GM12878 (cell line): ENCODE data around the gene SPINT1. TPM values are rescaled to one million over a fixed set of nuclear protein-coding genes. Genes with fewer than 3 reads are reported as not detected.

ENCODE experiments used
- ATF3 ChIP-seq: IDR thresholded peaks from 2 replicates; pipeline ENCODE4 v1.6.1; 2011; ENCODE audit warnings: low read depth, mild to moderate bottlenecking, low read length, moderate library complexity, borderline replicate concordance; ENCODE audit errors: extremely low read depth
- BACH1 ChIP-seq: fragments of 450-650 bp; IDR thresholded peaks from 2 replicates; pipeline ENCODE4 v1.6.1; 2017; ENCODE audit warnings: mild to moderate bottlenecking, borderline replicate concordance
- CHD1 ChIP-seq: IDR thresholded peaks from 2 replicates; pipeline ENCODE4 v1.6.1; 2012; ENCODE audit warnings: low read depth, low read length, improper control_type of control experiment
- HCFC1 ChIP-seq: fragments of 150-350 bp; IDR thresholded peaks from 2 replicates; pipeline ENCODE4 v1.6.1; 2014; ENCODE audit warnings: low read length
- HDAC2 ChIP-seq: fragments of 200-600 bp; sonication (generic); IDR thresholded peaks from 2 replicates; pipeline ENCODE4 v1.6.1; 2017
- MYC ChIP-seq: IDR thresholded peaks from 2 replicates; pipeline ENCODE4 v1.6.1; 2011; ENCODE audit warnings: mild to moderate bottlenecking, low read length, moderate library complexity, inconsistent platforms; ENCODE audit not compliant: insufficient read depth, insufficient replicate concordance, insufficient read length, severe bottlenecking
- NFXL1 ChIP-seq: fragments of 450-650 bp; IDR thresholded peaks from 2 replicates; pipeline ENCODE4 v1.6.1; 2017; ENCODE audit warnings: antibody characterized with exemption, mild to moderate bottlenecking, borderline replicate concordance
- RELA ChIP-seq: fragments of 450-650 bp; IDR thresholded peaks from 2 replicates; pipeline ENCODE4 v1.8.0; 2014; ENCODE audit warnings: borderline replicate concordance; ENCODE audit not compliant: partially characterized antibody
- RFX5 ChIP-seq: IDR thresholded peaks from 2 replicates; pipeline ENCODE4 v1.6.1; 2011; ENCODE audit warnings: low read depth, low read length, improper control_type of control experiment
- SKIL ChIP-seq: fragments of 450-650 bp; IDR thresholded peaks from 2 replicates; pipeline ENCODE4 v1.6.1; 2017; ENCODE audit warnings: mild to moderate bottlenecking, low read depth, inconsistent platforms; ENCODE audit not compliant: poor library complexity, severe bottlenecking
- SMARCA5 ChIP-seq: fragments of 450-650 bp; IDR thresholded peaks from 2 replicates; pipeline ENCODE4 v1.6.1; 2017; ENCODE audit warnings: mild to moderate bottlenecking
- SP1 ChIP-seq: IDR thresholded peaks from one replicate; pipeline ENCODE4 v1.6.1; 2011; ENCODE audit warnings: low read depth, low read length
- TBL1XR1 ChIP-seq: IDR thresholded peaks from 2 replicates; pipeline ENCODE4 v1.6.1; 2012; ENCODE audit warnings: low read depth, low read length, improper control_type of control experiment
- TCF12 ChIP-seq: IDR thresholded peaks from 2 replicates; pipeline ENCODE4 v1.6.1; 2011; ENCODE audit warnings: low read depth, mild to moderate bottlenecking, low read length
- polyA plus RNA-seq, 11 experiments: library from polyadenylated mRNA; depleted of rRNA in 4 of 11; unstranded in 6 of 11; stranded (reverse) in 5 of 11; fragments of >200 nt; fragmentation: Nextera tagmentation in 4 of 11; fragmentation: Illumina TruSeq in 1 of 11; extraction: Ambion mirVana in 4 of 11; extraction: Trizol in 1 of 11; gene quantifications; 1 replicate in 1 of 11; 2 replicates in 10 of 11; pipeline versions ENCODE4 v1.2.1 to v1.2.3, GENCODE V29; 2011 to 2016; ENCODE audit warnings: inconsistent platforms in 2 of 11, missing spikeins in 2 of 11, low read depth in 1 of 11
- total RNA-seq, 4 experiments: library from RNA; depleted of rRNA in 3 of 4; stranded (reverse); fragments of >200 nt in 3 of 4; fragmentation: Illumina TruSeq in 1 of 4; extraction: Trizol in 1 of 4; gene quantifications; 2 replicates each; pipeline versions ENCODE4 v1.2.1 to v1.2.3, GENCODE V29; 2013 to 2021
- TF ChIP-seq, protein P1 (sequence below), 3 experiments: IDR thresholded peaks in 2 of 3; conservative IDR thresholded peaks in 1 of 3; 2 replicates each; pipeline ENCODE4 v1.5.1; 2011; ENCODE audit warnings: low read depth in 3 of 3, low read length in 3 of 3, mild to moderate bottlenecking in 3 of 3, control low read depth in 2 of 3, moderate library complexity in 2 of 3, inconsistent platforms in 1 of 3, mixed read lengths in 1 of 3; ENCODE audit not compliant: control insufficient read depth in 2 of 3, insufficient read depth in 1 of 3; ENCODE audit errors: extremely low read depth in 1 of 3
- TF ChIP-seq, protein P2 (sequence below): fragments of 150-350 bp; IDR thresholded peaks from 2 replicates; pipeline ENCODE4 v1.6.1; 2016; ENCODE audit warnings: low read depth, low read length
- TF ChIP-seq, protein P3 (sequence below): fragments of 450-650 bp; IDR thresholded peaks from 2 replicates; pipeline ENCODE4 v1.6.1; 2017; ENCODE audit warnings: mild to moderate bottlenecking, moderate library complexity

Gene SPINT1
- total and polyA plus RNA-seq, 10 of the 15 experiments (the other 5 are each of a cell fraction or from before 2014, with no cell fraction given), result 3.5 to 28.6 (median 10.2) TPM

DNA sequence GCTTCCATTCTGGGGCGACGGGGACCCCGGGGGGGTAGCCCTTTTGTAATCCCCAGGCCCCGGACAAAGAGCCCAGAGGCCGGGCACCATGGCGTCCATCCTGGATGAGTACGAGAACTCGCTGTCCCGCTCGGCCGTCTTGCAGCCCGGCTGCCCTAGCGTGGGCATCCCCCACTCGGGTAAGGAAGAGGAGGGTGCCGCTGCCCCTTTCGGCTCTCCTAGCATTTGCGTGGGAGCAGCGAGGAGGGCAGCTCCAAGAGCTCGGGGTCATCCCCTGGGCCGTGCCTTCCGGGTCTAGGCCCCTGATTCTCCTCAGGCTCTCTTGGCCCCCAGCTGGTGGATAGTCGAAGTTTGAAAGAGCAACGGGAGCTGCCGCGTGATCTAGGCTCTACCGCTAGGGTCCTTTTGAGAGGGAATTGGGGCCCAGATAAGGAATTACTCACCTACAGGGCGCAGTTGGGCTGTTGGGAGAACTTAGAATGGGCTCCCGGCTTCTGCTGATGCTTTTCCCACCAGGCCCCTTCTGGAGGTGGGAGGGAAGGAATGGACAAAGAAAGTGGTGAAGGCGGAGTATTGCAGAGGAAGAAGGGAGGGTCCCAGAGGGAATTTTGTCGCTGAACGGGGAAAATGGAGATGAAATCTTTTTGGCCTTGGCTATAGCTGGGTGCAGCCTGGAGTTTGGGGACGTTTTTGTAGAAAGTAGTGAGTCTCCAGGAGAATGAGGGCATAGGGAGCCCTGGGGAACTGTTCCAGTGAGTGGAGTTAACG, 51.0 kb downstream of the SPINT1 start (continued):
- TF ChIP-seq TBL1XR1 (no peak), HDAC2 (no peak), RFX5 (no peak), CHD1 (no peak), TCF12 (0 out of 2 replicates have a peak, but pooled peaks have one; percentile 15), SKIL (no peak), SMARCA5 (0 out of 2 replicates have a peak, but pooled peaks have one; percentile 65), HCFC1 (no peak), SP1 (no peak), MYC (no peak), RELA (no peak), ATF3 (no peak), NFXL1 (no peak), BACH1 (peak; percentile 70; the same call in 1 of the 2 replicates)
- TF ChIP-seq, protein P1, sequence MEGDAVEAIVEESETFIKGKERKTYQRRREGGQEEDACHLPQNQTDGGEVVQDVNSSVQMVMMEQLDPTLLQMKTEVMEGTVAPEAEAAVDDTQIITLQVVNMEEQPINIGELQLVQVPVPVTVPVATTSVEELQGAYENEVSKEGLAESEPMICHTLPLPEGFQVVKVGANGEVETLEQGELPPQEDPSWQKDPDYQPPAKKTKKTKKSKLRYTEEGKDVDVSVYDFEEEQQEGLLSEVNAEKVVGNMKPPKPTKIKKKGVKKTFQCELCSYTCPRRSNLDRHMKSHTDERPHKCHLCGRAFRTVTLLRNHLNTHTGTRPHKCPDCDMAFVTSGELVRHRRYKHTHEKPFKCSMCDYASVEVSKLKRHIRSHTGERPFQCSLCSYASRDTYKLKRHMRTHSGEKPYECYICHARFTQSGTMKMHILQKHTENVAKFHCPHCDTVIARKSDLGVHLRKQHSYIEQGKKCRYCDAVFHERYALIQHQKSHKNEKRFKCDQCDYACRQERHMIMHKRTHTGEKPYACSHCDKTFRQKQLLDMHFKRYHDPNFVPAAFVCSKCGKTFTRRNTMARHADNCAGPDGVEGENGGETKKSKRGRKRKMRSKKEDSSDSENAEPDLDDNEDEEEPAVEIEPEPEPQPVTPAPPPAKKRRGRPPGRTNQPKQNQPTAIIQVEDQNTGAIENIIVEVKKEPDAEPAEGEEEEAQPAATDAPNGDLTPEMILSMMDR (IDR thresholded peaks at IDR 0.05 in 2 of 3, conservative IDR thresholded peaks at IDR 0.05 in 1 of 3; ENCODE audit: control insufficient read depth in 2 of 3, extremely low read depth in 1 of 3, insufficient read depth in 1 of 3, low read depth in 3 of 3, low read length in 3 of 3), result peak; percentile 28 to 66 (median 59)
- TF ChIP-seq, protein P2, sequence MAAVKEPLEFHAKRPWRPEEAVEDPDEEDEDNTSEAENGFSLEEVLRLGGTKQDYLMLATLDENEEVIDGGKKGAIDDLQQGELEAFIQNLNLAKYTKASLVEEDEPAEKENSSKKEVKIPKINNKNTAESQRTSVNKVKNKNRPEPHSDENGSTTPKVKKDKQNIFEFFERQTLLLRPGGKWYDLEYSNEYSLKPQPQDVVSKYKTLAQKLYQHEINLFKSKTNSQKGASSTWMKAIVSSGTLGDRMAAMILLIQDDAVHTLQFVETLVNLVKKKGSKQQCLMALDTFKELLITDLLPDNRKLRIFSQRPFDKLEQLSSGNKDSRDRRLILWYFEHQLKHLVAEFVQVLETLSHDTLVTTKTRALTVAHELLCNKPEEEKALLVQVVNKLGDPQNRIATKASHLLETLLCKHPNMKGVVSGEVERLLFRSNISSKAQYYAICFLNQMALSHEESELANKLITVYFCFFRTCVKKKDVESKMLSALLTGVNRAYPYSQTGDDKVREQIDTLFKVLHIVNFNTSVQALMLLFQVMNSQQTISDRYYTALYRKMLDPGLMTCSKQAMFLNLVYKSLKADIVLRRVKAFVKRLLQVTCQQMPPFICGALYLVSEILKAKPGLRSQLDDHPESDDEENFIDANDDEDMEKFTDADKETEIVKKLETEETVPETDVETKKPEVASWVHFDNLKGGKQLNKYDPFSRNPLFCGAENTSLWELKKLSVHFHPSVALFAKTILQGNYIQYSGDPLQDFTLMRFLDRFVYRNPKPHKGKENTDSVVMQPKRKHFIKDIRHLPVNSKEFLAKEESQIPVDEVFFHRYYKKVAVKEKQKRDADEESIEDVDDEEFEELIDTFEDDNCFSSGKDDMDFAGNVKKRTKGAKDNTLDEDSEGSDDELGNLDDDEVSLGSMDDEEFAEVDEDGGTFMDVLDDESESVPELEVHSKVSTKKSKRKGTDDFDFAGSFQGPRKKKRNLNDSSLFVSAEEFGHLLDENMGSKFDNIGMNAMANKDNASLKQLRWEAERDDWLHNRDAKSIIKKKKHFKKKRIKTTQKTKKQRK, result no peak
- TF ChIP-seq, protein P3, sequence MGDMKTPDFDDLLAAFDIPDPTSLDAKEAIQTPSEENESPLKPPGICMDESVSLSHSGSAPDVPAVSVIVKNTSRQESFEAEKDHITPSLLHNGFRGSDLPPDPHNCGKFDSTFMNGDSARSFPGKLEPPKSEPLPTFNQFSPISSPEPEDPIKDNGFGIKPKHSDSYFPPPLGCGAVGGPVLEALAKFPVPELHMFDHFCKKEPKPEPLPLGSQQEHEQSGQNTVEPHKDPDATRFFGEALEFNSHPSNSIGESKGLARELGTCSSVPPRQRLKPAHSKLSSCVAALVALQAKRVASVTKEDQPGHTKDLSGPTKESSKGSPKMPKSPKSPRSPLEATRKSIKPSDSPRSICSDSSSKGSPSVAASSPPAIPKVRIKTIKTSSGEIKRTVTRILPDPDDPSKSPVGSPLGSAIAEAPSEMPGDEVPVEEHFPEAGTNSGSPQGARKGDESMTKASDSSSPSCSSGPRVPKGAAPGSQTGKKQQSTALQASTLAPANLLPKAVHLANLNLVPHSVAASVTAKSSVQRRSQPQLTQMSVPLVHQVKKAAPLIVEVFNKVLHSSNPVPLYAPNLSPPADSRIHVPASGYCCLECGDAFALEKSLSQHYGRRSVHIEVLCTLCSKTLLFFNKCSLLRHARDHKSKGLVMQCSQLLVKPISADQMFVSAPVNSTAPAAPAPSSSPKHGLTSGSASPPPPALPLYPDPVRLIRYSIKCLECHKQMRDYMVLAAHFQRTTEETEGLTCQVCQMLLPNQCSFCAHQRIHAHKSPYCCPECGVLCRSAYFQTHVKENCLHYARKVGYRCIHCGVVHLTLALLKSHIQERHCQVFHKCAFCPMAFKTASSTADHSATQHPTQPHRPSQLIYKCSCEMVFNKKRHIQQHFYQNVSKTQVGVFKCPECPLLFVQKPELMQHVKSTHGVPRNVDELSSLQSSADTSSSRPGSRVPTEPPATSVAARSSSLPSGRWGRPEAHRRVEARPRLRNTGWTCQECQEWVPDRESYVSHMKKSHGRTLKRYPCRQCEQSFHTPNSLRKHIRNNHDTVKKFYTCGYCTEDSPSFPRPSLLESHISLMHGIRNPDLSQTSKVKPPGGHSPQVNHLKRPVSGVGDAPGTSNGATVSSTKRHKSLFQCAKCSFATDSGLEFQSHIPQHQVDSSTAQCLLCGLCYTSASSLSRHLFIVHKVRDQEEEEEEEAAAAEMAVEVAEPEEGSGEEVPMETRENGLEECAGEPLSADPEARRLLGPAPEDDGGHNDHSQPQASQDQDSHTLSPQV, result no peak
